Fibroblast of villous mesenchyme (primary cell): Measurements from ENCODE around the gene SMKR1. TPM values are rescaled to one million over a fixed set of nuclear protein-coding genes. Genes with fewer than 3 reads are reported as not detected.
A peak's percentile ranks its signal among the peaks of the same experiment; 100 is the strongest.

Experiments
- DNase-seq: peaks from one replicate; pipeline ENCODE4 v3.0.0-alpha.2; 2010; ENCODE audit warnings: low read depth
- H3K4me3 ChIP-seq: 2 replicates; pipeline ENCODE4 v1.5.1; 2011; ENCODE audit warnings: low read depth, mild to moderate bottlenecking, low read length
- CTCF ChIP-seq: IDR thresholded peaks from 2 replicates; pipeline ENCODE4 v1.5.1; 2012; ENCODE audit warnings: low read depth, mild to moderate bottlenecking, low read length; ENCODE audit not compliant: insufficient read depth
- total RNA-seq: library from RNA; depleted of rRNA; stranded (reverse); fragments of >200 nt; gene quantifications from 2 replicates; pipeline ENCODE4 v1.2.3, GENCODE V29; 2012

Gene SMKR1
- total RNA-seq, 1 donor: not detected

DNA sequence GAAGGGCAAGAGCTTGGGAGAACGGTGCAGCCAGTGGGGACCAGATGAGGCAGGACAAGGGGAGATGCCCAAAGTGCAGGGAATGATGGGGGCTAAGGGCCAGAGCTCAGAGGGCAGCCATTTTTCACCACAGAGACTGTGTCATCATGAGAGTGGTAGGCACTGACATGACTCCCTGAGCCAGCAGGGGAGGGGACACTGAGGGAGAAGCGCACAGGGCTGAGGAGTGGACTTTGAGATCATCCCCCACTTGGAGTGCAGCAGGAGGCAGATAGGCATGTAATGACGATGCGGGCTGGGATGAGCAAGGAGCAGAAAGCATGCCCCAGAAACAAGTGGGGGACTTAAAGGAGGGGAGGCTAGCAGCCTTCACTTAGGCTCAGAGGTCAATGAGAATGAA is 5.2 kb upstream of the SMKR1 start:
- H3K4me3 ChIP-seq: no peak overlapping the region
- no peak for DNase-seq

GRCh38 chr7:129498021-129498420 is 4.3 kb upstream of the SMKR1 start:
- H3K4me3 ChIP-seq: no peak overlapping the region
- no peak for DNase-seq
- no peak for TF ChIP-seq CTCF

More for the DNA sequence above, 5.2 kb upstream of the SMKR1 start:
- TF ChIP-seq CTCF: no peak

GRCh38 chr7:129499999-129500398 is 2.3 kb upstream of the SMKR1 start:
- no peak for DNase-seq
- no peak for TF ChIP-seq CTCF
- no peak overlapping the region for H3K4me3 ChIP-seq

GRCh38 chr7:129502708-129503685 is 666 bp downstream of the SMKR1 start:
- no peak for DNase-seq
- H3K4me3 ChIP-seq: peak overlapping the region; percentile 54
- TF ChIP-seq CTCF: no peak

DNA sequence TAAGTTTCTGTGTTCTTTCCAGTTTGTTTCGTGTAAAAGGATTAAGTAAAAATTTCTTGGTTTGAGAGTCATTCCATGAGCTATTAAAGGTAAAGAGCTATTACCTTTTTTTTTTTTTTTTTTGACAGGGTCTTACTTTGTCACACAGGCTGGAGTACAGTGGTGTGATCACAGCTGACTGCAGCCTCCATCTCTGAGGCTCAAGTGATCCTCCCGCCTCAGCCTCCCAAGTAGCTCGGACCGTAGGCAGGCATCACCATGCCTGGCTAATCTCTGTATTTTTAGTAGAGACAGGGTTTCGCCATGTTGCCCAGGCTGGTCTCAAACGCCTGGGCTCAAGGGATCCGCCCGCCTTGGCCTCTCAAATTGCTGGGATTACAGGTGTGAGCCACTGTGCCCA is 1.4 kb downstream of the SMKR1 start:
- DNase-seq: no peak
- no peak overlapping the region for H3K4me3 ChIP-seq
- TF ChIP-seq CTCF: no peak

DNA sequence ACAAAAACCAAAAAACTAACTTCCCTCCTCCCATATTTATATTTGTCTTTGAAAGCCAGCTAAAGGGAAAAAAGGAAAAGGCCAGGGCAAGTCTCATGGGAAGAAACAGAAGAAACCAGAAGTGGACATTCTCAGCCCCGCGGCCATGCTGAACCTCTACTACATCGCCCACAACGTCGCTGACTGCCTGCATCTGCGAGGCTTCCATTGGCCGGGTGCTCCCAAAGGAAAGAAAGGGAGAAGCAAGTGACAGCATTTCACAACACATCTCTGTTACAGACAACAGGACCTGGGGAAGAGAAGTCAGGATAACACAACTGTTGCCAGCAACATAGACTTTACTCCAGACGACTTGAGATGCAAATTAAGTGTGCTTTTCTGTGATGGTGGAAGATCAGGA is 9.9 kb downstream of the SMKR1 start:
- no peak for DNase-seq
- TF ChIP-seq CTCF: no peak
- no peak overlapping the region for H3K4me3 ChIP-seq
